Fibroblast of skin of left quadriceps (primary cell): ENCODE measurements around the gene SNX27.
A peak's percentile ranks its signal among the peaks of the same experiment; 100 is the strongest.

ENCODE experiments used
- DNase-seq, 2 experiments: peaks; one replicate each; pipeline ENCODE4 v3.0.0-alpha.2; 2013; ENCODE audit warnings: low read depth in 2 of 2

Gene SNX27

GRCh38 chr1:151611832-151612500, at the start of gene SNX27:
Gene SNX27 (plus strand): TSS chr1:151612050. CDS start chr1:151612202, 152 bp downstream.
- peak; percentile 82 to 83 for DNase-seq

GRCh38 chr1:151562661-151563060, 49.2 kb upstream of the SNX27 start:
- no peak for DNase-seq

- no peak for DNase-seq
Observed at GRCh38 chr1:151563376-151563775, 48.5 kb upstream of the SNX27 start.

GRCh38 chr1:151565502-151566189, 46.2 kb upstream of the SNX27 start:
- DNase-seq = no peak

GRCh38 chr1:151568626-151569088, 43.2 kb upstream of the SNX27 start:
- no peak for DNase-seq

GRCh38 chr1:151570819-151571218, 41.0 kb upstream of the SNX27 start:
- no peak for DNase-seq

GRCh38 chr1:151574575-151575529, 37.0 kb upstream of the SNX27 start:
- DNase-seq = peak in 1 of 2 experiments; percentile 10

- DNase-seq = no peak
Observed at GRCh38 chr1:151577173-151577572, 34.7 kb upstream of the SNX27 start.

- no peak for DNase-seq
Observed at GRCh38 chr1:151578941-151579340, 32.9 kb upstream of the SNX27 start.

GRCh38 chr1:151579436-151580225, 32.2 kb upstream of the SNX27 start:
- DNase-seq = no peak

GRCh38 chr1:151581451-151581850, 30.4 kb upstream of the SNX27 start:
- no peak for DNase-seq

- DNase-seq = no peak
Observed at GRCh38 chr1:151581921-151582320, 29.9 kb upstream of the SNX27 start.

GRCh38 chr1:151583796-151584195, 28.1 kb upstream of the SNX27 start:
- no peak for DNase-seq

GRCh38 chr1:151584278-151584677, 27.6 kb upstream of the SNX27 start:
- DNase-seq = no peak

GRCh38 chr1:151584780-151585179, 27.1 kb upstream of the SNX27 start:
- no peak for DNase-seq

GRCh38 chr1:151585622-151586021, 26.2 kb upstream of the SNX27 start:
- peak in 1 of 2 experiments; percentile 12 for DNase-seq

- no peak for DNase-seq
Observed at GRCh38 chr1:151590961-151591360, 20.9 kb upstream of the SNX27 start.

GRCh38 chr1:151593730-151594129, 18.1 kb upstream of the SNX27 start:
- no peak for DNase-seq

- DNase-seq = no peak
Observed at GRCh38 chr1:151594143-151594625, 17.7 kb upstream of the SNX27 start.

- no peak for DNase-seq
Observed at GRCh38 chr1:151596166-151596953, 15.5 kb upstream of the SNX27 start.
